HEK293T (cell line): ENCODE measurements around the gene TFDP1.

ENCODE experiments used
- BHLHE40 ChIP-seq: fragments of 450-650 bp; IDR thresholded peaks from 2 replicates; pipeline ENCODE4 v1.6.1; 2016; ENCODE audit warnings: mild to moderate bottlenecking, moderate library complexity, borderline replicate concordance
- FOXM1 ChIP-seq: fragments of 450-650 bp; IDR thresholded peaks from 2 replicates; pipeline ENCODE4 v1.6.1; 2017; ENCODE audit warnings: mild to moderate bottlenecking, borderline replicate concordance
- L3MBTL2 ChIP-seq: fragments of 450-650 bp; conservative IDR thresholded peaks from 2 replicates; pipeline ENCODE4 v1.6.1; 2016; ENCODE audit warnings: mild to moderate bottlenecking
- SP1 ChIP-seq: fragments of 450-650 bp; IDR thresholded peaks from 2 replicates; pipeline ENCODE4 v1.6.1; 2017

- no peak for TF ChIP-seq SP1
- no peak for TF ChIP-seq BHLHE40
- TF ChIP-seq L3MBTL2 = no peak
- no peak for TF ChIP-seq FOXM1
Measured at GRCh38 chr13:113548171-113548641, 36.3 kb upstream of the TFDP1 start.
